Retinal pigment epithelial cell (primary cell): ENCODE measurements around the gene PLXND1.
A peak's percentile ranks its signal among the peaks of the same experiment; 100 is the strongest.

Experiments
- DNase-seq: peaks from one replicate; pipeline ENCODE4 v3.0.0-alpha.2; 2010; ENCODE audit warnings: low read depth
- H3K4me3 ChIP-seq: 2 replicates; pipeline ENCODE4 v1.5.1; 2011; ENCODE audit warnings: mild to moderate bottlenecking, low read length, control low read depth, moderate library complexity
- CTCF ChIP-seq: conservative IDR thresholded peaks from 2 replicates; pipeline ENCODE4 v1.5.1; 2011; ENCODE audit warnings: low read depth, low read length, control low read depth, inconsistent platforms

PLXND1 gene, protein sequence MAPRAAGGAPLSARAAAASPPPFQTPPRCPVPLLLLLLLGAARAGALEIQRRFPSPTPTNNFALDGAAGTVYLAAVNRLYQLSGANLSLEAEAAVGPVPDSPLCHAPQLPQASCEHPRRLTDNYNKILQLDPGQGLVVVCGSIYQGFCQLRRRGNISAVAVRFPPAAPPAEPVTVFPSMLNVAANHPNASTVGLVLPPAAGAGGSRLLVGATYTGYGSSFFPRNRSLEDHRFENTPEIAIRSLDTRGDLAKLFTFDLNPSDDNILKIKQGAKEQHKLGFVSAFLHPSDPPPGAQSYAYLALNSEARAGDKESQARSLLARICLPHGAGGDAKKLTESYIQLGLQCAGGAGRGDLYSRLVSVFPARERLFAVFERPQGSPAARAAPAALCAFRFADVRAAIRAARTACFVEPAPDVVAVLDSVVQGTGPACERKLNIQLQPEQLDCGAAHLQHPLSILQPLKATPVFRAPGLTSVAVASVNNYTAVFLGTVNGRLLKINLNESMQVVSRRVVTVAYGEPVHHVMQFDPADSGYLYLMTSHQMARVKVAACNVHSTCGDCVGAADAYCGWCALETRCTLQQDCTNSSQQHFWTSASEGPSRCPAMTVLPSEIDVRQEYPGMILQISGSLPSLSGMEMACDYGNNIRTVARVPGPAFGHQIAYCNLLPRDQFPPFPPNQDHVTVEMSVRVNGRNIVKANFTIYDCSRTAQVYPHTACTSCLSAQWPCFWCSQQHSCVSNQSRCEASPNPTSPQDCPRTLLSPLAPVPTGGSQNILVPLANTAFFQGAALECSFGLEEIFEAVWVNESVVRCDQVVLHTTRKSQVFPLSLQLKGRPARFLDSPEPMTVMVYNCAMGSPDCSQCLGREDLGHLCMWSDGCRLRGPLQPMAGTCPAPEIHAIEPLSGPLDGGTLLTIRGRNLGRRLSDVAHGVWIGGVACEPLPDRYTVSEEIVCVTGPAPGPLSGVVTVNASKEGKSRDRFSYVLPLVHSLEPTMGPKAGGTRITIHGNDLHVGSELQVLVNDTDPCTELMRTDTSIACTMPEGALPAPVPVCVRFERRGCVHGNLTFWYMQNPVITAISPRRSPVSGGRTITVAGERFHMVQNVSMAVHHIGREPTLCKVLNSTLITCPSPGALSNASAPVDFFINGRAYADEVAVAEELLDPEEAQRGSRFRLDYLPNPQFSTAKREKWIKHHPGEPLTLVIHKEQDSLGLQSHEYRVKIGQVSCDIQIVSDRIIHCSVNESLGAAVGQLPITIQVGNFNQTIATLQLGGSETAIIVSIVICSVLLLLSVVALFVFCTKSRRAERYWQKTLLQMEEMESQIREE (N-terminal part only)

DNA sequence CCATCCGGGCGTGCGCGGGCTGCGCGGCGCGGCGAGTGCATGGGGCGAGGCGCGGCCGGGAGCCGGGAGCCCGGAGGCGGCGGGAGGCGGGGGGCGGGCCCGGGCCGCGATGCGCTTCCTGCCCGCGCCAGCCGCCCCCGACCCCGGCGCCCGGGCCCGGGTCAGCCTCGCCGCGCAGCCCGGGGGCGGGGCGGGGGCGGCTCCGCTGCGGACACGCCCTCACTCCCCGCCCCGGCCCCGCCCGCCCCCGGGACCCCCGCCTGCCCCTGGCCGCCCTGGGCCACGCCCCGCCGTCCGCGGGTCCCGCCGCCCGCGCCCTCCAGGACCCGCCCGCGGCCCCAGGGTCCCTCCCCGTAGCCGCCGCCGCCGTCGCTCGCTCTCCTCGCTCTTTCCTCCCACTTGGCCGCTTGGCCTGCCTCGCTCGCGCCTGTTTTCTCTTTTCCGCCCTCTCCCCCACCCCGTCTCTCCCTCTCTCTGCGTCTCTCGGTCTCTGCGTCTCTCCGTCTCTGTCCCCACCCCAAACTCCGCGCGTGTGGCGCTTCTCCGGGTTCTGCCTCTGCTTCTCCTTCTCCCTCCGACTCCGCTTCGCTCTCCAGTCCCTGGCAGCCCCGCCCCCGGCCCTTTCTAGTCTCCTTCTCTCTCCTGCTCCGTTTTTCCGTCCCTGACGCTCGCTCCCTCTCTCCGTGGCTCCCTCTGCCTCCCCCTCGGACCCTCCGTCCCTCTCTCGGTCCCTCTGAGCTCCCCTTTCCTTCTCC, at the start of gene PLXND1:
Gene PLXND1 (minus strand): TSS at position 41 of the 755 bp plus-strand sequence. CDS start 37 bp downstream, at position 4.
- peak within 1 kb of the TSS; percentile 72 for H3K4me3 ChIP-seq
- TF ChIP-seq CTCF = no peak
- DNase-seq = no peak

DNA sequence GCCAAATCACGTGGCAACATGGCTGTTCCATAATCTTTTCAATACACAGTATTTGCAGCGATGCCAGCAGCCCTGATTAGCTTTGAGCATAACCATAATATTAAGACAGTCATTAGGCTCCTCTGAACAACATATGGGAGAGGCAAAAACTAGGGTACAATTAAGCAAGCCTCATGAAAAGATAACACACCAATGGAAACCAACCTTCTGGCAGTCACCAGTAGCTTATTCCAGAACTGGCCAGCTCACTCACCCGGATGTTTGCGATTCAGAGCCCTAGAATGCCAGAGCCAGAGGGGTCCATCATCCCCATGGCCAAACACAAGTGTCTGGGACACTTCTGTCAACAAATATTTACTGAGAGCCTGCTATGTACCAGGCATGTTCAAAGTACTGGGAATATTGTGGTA, 48.8 kb upstream of the PLXND1 start:
- TF ChIP-seq CTCF = no peak
- DNase-seq = no peak
- no peak overlapping the region for H3K4me3 ChIP-seq

DNA sequence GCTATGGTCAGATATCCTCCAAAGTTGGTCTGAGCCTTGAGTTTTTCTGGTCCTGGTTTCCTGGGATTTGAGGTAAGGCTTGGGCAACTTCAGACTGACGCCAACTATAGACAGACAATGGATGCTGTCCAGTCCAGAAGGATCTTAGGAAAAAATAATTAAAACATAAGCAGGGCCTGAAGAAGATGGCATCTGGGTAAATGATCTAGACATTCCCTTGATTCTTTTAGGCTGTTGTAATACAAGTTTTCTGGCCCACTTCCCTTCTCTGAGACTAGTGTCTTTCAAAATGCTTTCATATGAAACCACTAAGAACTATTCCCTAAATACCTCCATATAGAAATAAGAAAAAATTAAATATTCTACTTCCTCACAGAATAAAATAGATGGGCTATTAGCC, 47.7 kb upstream of the PLXND1 start:
- no peak overlapping the region for H3K4me3 ChIP-seq
- TF ChIP-seq CTCF = no peak
- DNase-seq = no peak

GRCh38 chr3:129653019-129653418, 46.5 kb upstream of the PLXND1 start:
- H3K4me3 ChIP-seq = no peak overlapping the region
- no peak for TF ChIP-seq CTCF
- no peak for DNase-seq

GRCh38 chr3:129651435-129652202, 45.1 kb upstream of the PLXND1 start:
- TF ChIP-seq CTCF = no peak
- no peak overlapping the region for H3K4me3 ChIP-seq
- DNase-seq = peak; percentile 61
